Tibial artery (tissue), 4 donors: Measurements from ENCODE around the gene FBN2.

ENCODE experiments used
- DNase-seq, 2 donors: peaks; one replicate each; pipeline ENCODE4 v3.0.0-alpha.2; 2019
- H3K27ac ChIP-seq, 2 donors: fragments of 200-600 bp; sonication (generic) in 1 of 2; 1 replicate in 1 of 2; 2 replicates in 1 of 2; pipeline ENCODE4 v1.5.1; 2018 to 2019; ENCODE audit warnings: mild to moderate bottlenecking in 1 of 2
- H3K27me3 ChIP-seq, 2 donors: fragments of 200-600 bp; sonication (generic) in 1 of 2; one replicate each; pipeline versions ENCODE4 v1.5.1 to v1.6.0; 2016 to 2019
- H3K36me3 ChIP-seq, 3 donors: fragments of 200-600 bp; sonication (generic) in 2 of 3; one replicate each; pipeline ENCODE4 v1.5.1; 2016 to 2019; ENCODE audit warnings: mild to moderate bottlenecking in 2 of 3
- H3K4me1 ChIP-seq, 4 donors: fragments of 200-600 bp; sonication (generic) in 2 of 4; 1 replicate in 3 of 4; 2 replicates in 1 of 4; pipeline ENCODE4 v1.5.1; 2016 to 2019
- H3K4me3 ChIP-seq, 2 donors: fragments of 200-600 bp; sonication (generic) in 1 of 2; 1 replicate in 1 of 2; 2 replicates in 1 of 2; pipeline ENCODE4 v1.5.1; 2018 to 2019; ENCODE audit warnings: mild to moderate bottlenecking in 2 of 2
- H3K9me3 ChIP-seq, 3 donors: fragments of 200-600 bp; sonication (generic) in 1 of 3; one replicate each; pipeline ENCODE4 v1.5.1; 2016 to 2019
- intact Hi-C: fragments of 100-400 bp; cut with DNase I; formaldehyde crosslinking; loops from one replicate; pipeline ENCODE4 v1.15.0; 2023; ENCODE audit warnings: low total_unique reads
- TF ChIP-seq, protein P1 (sequence below), 2 experiments: fragments of 200-600 bp in 1 of 2; fragments of 450-650 bp in 1 of 2; IDR thresholded peaks; one replicate each; pipeline ENCODE4 v1.5.1; 2017 to 2019; ENCODE audit warnings: antibody characterized with exemption in 2 of 2, mild to moderate bottlenecking in 1 of 2, moderate library complexity in 1 of 2

FBN2 gene

DNA sequence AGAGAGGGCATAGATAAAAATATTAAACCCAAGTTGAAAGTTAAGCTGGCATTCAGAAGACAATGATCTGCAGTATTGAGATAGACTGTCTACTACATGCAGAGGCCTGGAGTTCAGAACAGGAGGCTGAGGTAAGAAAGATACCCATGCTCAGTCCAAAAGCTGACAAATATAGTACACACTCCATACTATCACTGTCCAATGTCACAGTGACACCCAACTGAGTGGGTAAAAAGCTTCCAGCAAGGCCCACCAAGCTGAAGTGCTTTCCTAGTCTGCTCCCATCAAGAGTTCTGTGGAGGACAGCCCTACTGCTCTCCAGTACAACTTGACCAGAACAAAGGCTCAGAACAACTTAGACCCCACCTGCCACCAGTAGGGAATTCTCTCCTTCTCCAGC, 329.6 kb downstream of the FBN2 start:
- no peak overlapping the region for H3K4me3 ChIP-seq
- intact Hi-C loops: loop anchor here (5.0 kb wide), 1 partner anchor 249 kb away; no protein-coding TSS in a partner anchor
- no peak overlapping the region for H3K27ac ChIP-seq
- H3K9me3 ChIP-seq: no peaks in the 10 kb centered on the region
- DNase-seq: no peak
- H3K36me3 ChIP-seq: no peaks in the 10 kb centered on the region
- TF ChIP-seq, protein P1, sequence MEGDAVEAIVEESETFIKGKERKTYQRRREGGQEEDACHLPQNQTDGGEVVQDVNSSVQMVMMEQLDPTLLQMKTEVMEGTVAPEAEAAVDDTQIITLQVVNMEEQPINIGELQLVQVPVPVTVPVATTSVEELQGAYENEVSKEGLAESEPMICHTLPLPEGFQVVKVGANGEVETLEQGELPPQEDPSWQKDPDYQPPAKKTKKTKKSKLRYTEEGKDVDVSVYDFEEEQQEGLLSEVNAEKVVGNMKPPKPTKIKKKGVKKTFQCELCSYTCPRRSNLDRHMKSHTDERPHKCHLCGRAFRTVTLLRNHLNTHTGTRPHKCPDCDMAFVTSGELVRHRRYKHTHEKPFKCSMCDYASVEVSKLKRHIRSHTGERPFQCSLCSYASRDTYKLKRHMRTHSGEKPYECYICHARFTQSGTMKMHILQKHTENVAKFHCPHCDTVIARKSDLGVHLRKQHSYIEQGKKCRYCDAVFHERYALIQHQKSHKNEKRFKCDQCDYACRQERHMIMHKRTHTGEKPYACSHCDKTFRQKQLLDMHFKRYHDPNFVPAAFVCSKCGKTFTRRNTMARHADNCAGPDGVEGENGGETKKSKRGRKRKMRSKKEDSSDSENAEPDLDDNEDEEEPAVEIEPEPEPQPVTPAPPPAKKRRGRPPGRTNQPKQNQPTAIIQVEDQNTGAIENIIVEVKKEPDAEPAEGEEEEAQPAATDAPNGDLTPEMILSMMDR (IDR thresholded peaks at IDR 0.05): no peak
- H3K27me3 ChIP-seq: peaks cover 0 to under 1% of the 10 kb centered on the region in 2 donors
- no peaks in the 10 kb centered on the region for H3K4me1 ChIP-seq
